ENCODE data around the gene ITGB3. TPM values are rescaled to one million over a fixed set of nuclear protein-coding genes. Genes with fewer than 3 reads are reported as not detected.

Gene ITGB3
- total and polyA plus RNA-seq, 10 of the 15 experiments (the other 5 are each of a cell fraction or from before 2014, with no cell fraction given) = 0.69 to 22.8 (median 13.6) TPM

DNA sequence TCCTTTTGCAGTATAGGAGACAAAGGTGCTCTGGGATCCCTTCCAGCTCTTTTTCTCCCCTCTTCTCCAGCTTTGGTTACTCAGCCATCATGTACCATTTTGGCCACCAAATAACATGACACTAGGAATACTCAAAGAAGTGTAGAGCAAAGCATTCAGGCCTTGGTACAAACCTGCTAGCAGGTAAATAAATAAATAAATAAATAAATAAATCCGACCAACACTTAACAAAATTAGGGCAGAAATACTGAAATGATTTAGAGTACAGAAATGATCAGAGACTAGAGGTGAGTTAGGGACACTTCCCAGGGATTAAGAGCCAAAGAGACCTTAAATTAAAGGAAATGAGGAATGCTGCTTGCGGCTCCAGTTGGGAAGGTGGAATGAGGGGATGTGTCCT is 17.7 kb upstream of the ITGB3 start (continued):
- TF ChIP-seq BCL11A (IDR thresholded peaks at IDR 0.05; ENCODE audit: low read depth, low read length) (no peak), JUND (IDR thresholded peaks at IDR 0.05; ENCODE audit: low read depth, low read length) (no peak), POLR2A (IDR thresholded peaks at IDR 0.05; ENCODE audit: low read depth, low read length) (no peak), LARP7 (IDR thresholded peaks at IDR 0.05) (no peak), CEBPB (IDR thresholded peaks at IDR 0.05; ENCODE audit: borderline replicate concordance in 1 of 2, low read depth in 2 of 2, low read length in 2 of 2) (no peak), ZZZ3 (IDR thresholded peaks at IDR 0.05; ENCODE audit: control insufficient read depth, insufficient read length, low read depth) (no peak), CREB1 (IDR thresholded peaks at IDR 0.05; ENCODE audit: low read depth) (no peak), SUZ12 (IDR thresholded peaks at IDR 0.05; ENCODE audit: unreplicated experiment) (no peak), ETV6 (conservative IDR thresholded peaks at IDR 0.05 in 1 of 2, IDR thresholded peaks at IDR 0.05 in 1 of 2; ENCODE audit: borderline replicate concordance in 1 of 2, low read depth in 1 of 2) (no peak), TCF7 (IDR thresholded peaks at IDR 0.05; ENCODE audit: borderline replicate concordance) (no peak), POLR2AphosphoS5 (IDR thresholded peaks at IDR 0.05; ENCODE audit: low read length) (no peak), IKZF1 (conservative IDR thresholded peaks at IDR 0.05) (no peak)
- TF ChIP-seq, protein P1, sequence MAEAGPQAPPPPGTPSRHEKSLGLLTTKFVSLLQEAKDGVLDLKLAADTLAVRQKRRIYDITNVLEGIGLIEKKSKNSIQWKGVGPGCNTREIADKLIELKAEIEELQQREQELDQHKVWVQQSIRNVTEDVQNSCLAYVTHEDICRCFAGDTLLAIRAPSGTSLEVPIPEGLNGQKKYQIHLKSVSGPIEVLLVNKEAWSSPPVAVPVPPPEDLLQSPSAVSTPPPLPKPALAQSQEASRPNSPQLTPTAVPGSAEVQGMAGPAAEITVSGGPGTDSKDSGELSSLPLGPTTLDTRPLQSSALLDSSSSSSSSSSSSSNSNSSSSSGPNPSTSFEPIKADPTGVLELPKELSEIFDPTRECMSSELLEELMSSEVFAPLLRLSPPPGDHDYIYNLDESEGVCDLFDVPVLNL (IDR thresholded peaks at IDR 0.05; ENCODE audit: low read depth, low read length) = no peak
- TF ChIP-seq, protein P2, sequence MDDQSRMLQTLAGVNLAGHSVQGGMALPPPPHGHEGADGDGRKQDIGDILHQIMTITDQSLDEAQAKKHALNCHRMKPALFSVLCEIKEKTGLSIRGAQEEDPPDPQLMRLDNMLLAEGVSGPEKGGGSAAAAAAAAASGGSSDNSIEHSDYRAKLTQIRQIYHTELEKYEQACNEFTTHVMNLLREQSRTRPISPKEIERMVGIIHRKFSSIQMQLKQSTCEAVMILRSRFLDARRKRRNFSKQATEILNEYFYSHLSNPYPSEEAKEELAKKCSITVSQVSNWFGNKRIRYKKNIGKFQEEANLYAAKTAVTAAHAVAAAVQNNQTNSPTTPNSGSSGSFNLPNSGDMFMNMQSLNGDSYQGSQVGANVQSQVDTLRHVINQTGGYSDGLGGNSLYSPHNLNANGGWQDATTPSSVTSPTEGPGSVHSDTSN (IDR thresholded peaks at IDR 0.05; ENCODE audit: insufficient replicate concordance, low read depth, low read length) = no peak
- TF ChIP-seq, protein P3, sequence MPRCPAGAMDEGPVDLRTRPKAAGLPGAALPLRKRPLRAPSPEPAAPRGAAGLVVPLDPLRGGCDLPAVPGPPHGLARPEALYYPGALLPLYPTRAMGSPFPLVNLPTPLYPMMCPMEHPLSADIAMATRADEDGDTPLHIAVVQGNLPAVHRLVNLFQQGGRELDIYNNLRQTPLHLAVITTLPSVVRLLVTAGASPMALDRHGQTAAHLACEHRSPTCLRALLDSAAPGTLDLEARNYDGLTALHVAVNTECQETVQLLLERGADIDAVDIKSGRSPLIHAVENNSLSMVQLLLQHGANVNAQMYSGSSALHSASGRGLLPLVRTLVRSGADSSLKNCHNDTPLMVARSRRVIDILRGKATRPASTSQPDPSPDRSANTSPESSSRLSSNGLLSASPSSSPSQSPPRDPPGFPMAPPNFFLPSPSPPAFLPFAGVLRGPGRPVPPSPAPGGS (IDR thresholded peaks at IDR 0.05; ENCODE audit: borderline replicate concordance, insufficient read depth, low read depth, low read length, poor library complexity, severe bottlenecking) = no peak
